GM23338 (cell line): Measurements from ENCODE around the gene NR3C1. TPM values are rescaled to one million over a fixed set of nuclear protein-coding genes. Genes with fewer than 3 reads are reported as not detected.

ENCODE experiments used
- ATAC-seq: fragments of 200-7000 bp; cut with Tn5 transposase; 3 replicates; pipeline ENCODE4 v1.9.1; 2020
- DNase-seq: peaks from one replicate; pipeline ENCODE4 v3.0.0-alpha.2; 2015; ENCODE audit warnings: low spot score
- H2AFZ ChIP-seq: fragments of 200-600 bp; sonication (generic); 2 replicates; pipeline ENCODE4 v1.8.0; 2016; ENCODE audit warnings: antibody characterized with exemption, mild to moderate bottlenecking, moderate library complexity
- H3F3A ChIP-seq: fragments of 200-600 bp; sonication (generic); replicated peaks from 2 replicates; pipeline ENCODE4 v1.8.0; 2017; ENCODE audit warnings: antibody characterized with exemption, mixed run types, low read depth
- H3K27ac ChIP-seq: fragments of 200-600 bp; sonication (generic); 2 replicates; pipeline ENCODE4 v1.6.1; 2016; ENCODE audit warnings: low read depth
- H3K27me3 ChIP-seq: fragments of 200-600 bp; sonication (generic); 2 replicates; pipeline ENCODE4 v1.8.0; 2016; ENCODE audit warnings: mild to moderate bottlenecking, mixed run types, moderate library complexity; ENCODE audit not compliant: insufficient read depth
- H3K36me3 ChIP-seq: fragments of 200-600 bp; sonication (generic); 2 replicates; pipeline ENCODE4 v1.8.0; 2016; ENCODE audit warnings: mild to moderate bottlenecking; ENCODE audit not compliant: insufficient read depth
- H3K4me1 ChIP-seq: fragments of 200-600 bp; sonication (generic); 2 replicates; pipeline ENCODE4 v1.8.0; 2016; ENCODE audit warnings: mild to moderate bottlenecking, moderate library complexity; ENCODE audit not compliant: insufficient read depth
- H3K4me2 ChIP-seq: fragments of 200-600 bp; sonication (generic); 2 replicates; pipeline ENCODE4 v1.7.1; 2017; ENCODE audit warnings: mixed run types
- H3K4me3 ChIP-seq: fragments of 200-600 bp; sonication (generic); 2 replicates; pipeline ENCODE4 v1.6.1; 2016; ENCODE audit warnings: mixed run types
- H3K79me2 ChIP-seq: fragments of 200-600 bp; sonication (generic); replicated peaks from 2 replicates; pipeline ENCODE4 v1.8.0; 2017; ENCODE audit warnings: mild to moderate bottlenecking; ENCODE audit not compliant: insufficient read depth
- H3K9me2 ChIP-seq: fragments of 200-600 bp; sonication (generic); 2 replicates; pipeline ENCODE4 v1.8.0; 2017; ENCODE audit not compliant: insufficient read depth
- H4K20me1 ChIP-seq: fragments of 200-600 bp; sonication (generic); replicated peaks from 2 replicates; pipeline ENCODE4 v1.8.0; 2017; ENCODE audit warnings: mild to moderate bottlenecking; ENCODE audit not compliant: insufficient read depth
- H3K27ac Mint-ChIP-seq: 2 replicates; pipeline ENCODE4 v1.8.0; 2020; ENCODE audit warnings: inconsistent platforms, mild to moderate bottlenecking, moderate library complexity, mixed read lengths
- H3K27me3 Mint-ChIP-seq: 3 replicates; pipeline ENCODE4 v1.8.0; 2022; ENCODE audit warnings: low read depth, mild to moderate bottlenecking, moderate library complexity, mixed read lengths, inconsistent platforms; ENCODE audit not compliant: insufficient read depth, poor library complexity
- H3K36me3 Mint-ChIP-seq: 3 replicates; pipeline ENCODE4 v1.8.0; 2021; ENCODE audit warnings: low read depth, mild to moderate bottlenecking, inconsistent platforms, moderate library complexity, mixed read lengths
- H3K4me1 Mint-ChIP-seq: 3 replicates; pipeline ENCODE4 v1.8.0; 2020; ENCODE audit warnings: mild to moderate bottlenecking, inconsistent platforms, mixed read lengths
- H3K4me3 Mint-ChIP-seq: 3 replicates; pipeline ENCODE4 v1.8.0; 2021; ENCODE audit warnings: moderate library complexity, mild to moderate bottlenecking, inconsistent platforms, mixed read lengths
- H3K9me3 Mint-ChIP-seq: 3 replicates; pipeline ENCODE4 v1.8.0; 2020; ENCODE audit warnings: moderate library complexity, mild to moderate bottlenecking, inconsistent platforms, mixed read lengths
- CREB1 ChIP-seq: fragments of 250-450 bp; sonication (Bioruptor Pico); IDR thresholded peaks from 2 replicates; pipeline ENCODE4 v1.5.0; 2020; ENCODE audit warnings: low read depth, mild to moderate bottlenecking, moderate library complexity
- EZH2 ChIP-seq: fragments of 200-600 bp; sonication (generic); IDR thresholded peaks from one replicate; pipeline ENCODE4 v1.8.0; 2017; ENCODE audit warnings: antibody characterized with exemption, mild to moderate bottlenecking, low read depth; ENCODE audit not compliant: unreplicated experiment
- EZH2phosphoT487 ChIP-seq: fragments of 200-600 bp; sonication (generic); IDR thresholded peaks from one replicate; pipeline ENCODE4 v1.8.1; 2018; ENCODE audit warnings: antibody characterized with exemption; ENCODE audit not compliant: unreplicated experiment
- JUNB ChIP-seq: IDR thresholded peaks from one replicate; pipeline ENCODE4 v1.6.1; 2016; ENCODE audit warnings: antibody characterized with exemption; ENCODE audit not compliant: unreplicated experiment
- NANOG ChIP-seq: IDR thresholded peaks from 2 replicates; pipeline ENCODE4 v1.6.1; 2016; ENCODE audit warnings: antibody characterized with exemption, borderline replicate concordance
- POLR2AphosphoS5 ChIP-seq: IDR thresholded peaks from 2 replicates; pipeline ENCODE4 v1.6.1; 2016; ENCODE audit warnings: antibody characterized with exemption, low read depth
- STAT1 ChIP-seq: IDR thresholded peaks from one replicate; pipeline ENCODE4 v1.6.1; 2016; ENCODE audit warnings: antibody characterized with exemption; ENCODE audit not compliant: unreplicated experiment
- ZNF114 ChIP-seq: fragments of 250-450 bp; sonication (Bioruptor Pico); IDR thresholded peaks from 2 replicates; pipeline ENCODE4 v1.5.0; 2020; ENCODE audit warnings: mild to moderate bottlenecking, moderate library complexity
- ZNF331 ChIP-seq: fragments of 250-450 bp; sonication (Bioruptor Pico); IDR thresholded peaks from 2 replicates; pipeline ENCODE4 v1.5.0; 2020; ENCODE audit warnings: low read depth, mild to moderate bottlenecking, moderate library complexity
- polyA plus RNA-seq: library from polyadenylated mRNA; unstranded; fragments of >200 nt; fragmentation: Nextera tagmentation; extraction: Ambion mirVana; gene quantifications from 2 replicates; pipeline ENCODE4 v1.2.1, GENCODE V29; 2016
- total RNA-seq: library from RNA; depleted of rRNA; stranded (reverse); fragments of >200 nt; shearing (Covaris generic); gene quantifications from 2 replicates; pipeline ENCODE4 v1.2.3, GENCODE V29; 2014
- TF ChIP-seq, protein P1 (sequence below): IDR thresholded peaks from one replicate; pipeline ENCODE4 v1.6.1; 2018; ENCODE audit warnings: antibody characterized with exemption; ENCODE audit not compliant: unreplicated experiment
- TF ChIP-seq, protein P2 (sequence below): fragments of 250-450 bp; sonication (Bioruptor Pico); IDR thresholded peaks from 2 replicates; pipeline ENCODE4 v1.5.0; 2020; ENCODE audit warnings: mild to moderate bottlenecking, moderate library complexity
- TF ChIP-seq, protein P3 (sequence below): IDR thresholded peaks from 2 replicates; pipeline ENCODE4 v1.6.1; 2016; ENCODE audit warnings: antibody characterized with exemption
- TF ChIP-seq, protein P4 (sequence below), 2 experiments: fragments of 200-600 bp in 1 of 2; sonication (generic) in 1 of 2; conservative IDR thresholded peaks; 2 replicates each; pipeline versions ENCODE4 v1.5.1 to v1.6.1; 2016 to 2017; ENCODE audit warnings: antibody characterized with exemption in 2 of 2, low read depth in 2 of 2, mild to moderate bottlenecking in 2 of 2, moderate library complexity in 1 of 2

The NR3C1 gene
- total and polyA plus RNA-seq, 2 experiments from 2014 or later, result 1.2 to 4.6 TPM

DNA sequence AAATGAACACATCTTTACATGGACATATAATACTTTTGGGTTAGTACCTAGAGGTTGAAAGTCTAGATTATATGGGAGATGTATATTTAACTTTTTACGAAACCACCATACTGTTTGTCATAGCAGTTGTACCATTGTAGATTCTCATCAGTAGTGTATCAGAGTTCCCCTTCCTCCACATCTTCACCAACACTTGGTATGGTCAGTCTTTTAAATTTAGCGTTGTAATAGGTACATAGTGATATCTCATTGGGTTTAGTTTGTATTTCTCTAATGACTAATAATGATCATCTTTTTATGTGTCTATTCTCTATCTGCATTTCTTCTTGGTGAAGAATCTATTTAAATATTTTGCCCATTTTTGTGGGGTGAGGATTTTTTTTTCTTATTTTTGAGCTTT is 137.5 kb downstream of the NR3C1 start:
- ATAC-seq (no peak), DNase-seq (no peak)
- H3K36me3 Mint-ChIP-seq, result peaks cover 12% of the 10 kb centered on the region; the same call in 2 of the 3 replicates
- Histone ChIP-seq H3K27ac (no peak overlapping the region), H3K4me3 (no peak overlapping the region), H3F3A (no peaks in the 10 kb centered on the region), H3K4me2 (no peak overlapping the region), H3K27me3 (no peaks in the 10 kb centered on the region), H4K20me1 (no peaks in the 10 kb centered on the region; the same call in 1 of the 2 replicates), H3K36me3 (0 out of 2 replicates have a peak, but pooled peaks cover 4% of the 10 kb centered on the region), H3K9me2 (0 out of 2 replicates have a peak, but pooled peaks cover 3% of the 10 kb centered on the region), H3K4me1 (no peaks in the 10 kb centered on the region), H3K79me2 (no peaks in the 10 kb centered on the region), H2AFZ (no peak overlapping the region)
- H3K4me3 Mint-ChIP-seq, result no peak overlapping the region
- TF ChIP-seq, protein P1, sequence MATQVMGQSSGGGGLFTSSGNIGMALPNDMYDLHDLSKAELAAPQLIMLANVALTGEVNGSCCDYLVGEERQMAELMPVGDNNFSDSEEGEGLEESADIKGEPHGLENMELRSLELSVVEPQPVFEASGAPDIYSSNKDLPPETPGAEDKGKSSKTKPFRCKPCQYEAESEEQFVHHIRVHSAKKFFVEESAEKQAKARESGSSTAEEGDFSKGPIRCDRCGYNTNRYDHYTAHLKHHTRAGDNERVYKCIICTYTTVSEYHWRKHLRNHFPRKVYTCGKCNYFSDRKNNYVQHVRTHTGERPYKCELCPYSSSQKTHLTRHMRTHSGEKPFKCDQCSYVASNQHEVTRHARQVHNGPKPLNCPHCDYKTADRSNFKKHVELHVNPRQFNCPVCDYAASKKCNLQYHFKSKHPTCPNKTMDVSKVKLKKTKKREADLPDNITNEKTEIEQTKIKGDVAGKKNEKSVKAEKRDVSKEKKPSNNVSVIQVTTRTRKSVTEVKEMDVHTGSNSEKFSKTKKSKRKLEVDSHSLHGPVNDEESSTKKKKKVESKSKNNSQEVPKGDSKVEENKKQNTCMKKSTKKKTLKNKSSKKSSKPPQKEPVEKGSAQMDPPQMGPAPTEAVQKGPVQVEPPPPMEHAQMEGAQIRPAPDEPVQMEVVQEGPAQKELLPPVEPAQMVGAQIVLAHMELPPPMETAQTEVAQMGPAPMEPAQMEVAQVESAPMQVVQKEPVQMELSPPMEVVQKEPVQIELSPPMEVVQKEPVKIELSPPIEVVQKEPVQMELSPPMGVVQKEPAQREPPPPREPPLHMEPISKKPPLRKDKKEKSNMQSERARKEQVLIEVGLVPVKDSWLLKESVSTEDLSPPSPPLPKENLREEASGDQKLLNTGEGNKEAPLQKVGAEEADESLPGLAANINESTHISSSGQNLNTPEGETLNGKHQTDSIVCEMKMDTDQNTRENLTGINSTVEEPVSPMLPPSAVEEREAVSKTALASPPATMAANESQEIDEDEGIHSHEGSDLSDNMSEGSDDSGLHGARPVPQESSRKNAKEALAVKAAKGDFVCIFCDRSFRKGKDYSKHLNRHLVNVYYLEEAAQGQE, result no peak
- TF ChIP-seq ZNF114 (CRISPR knock-in tag) (no peak), JUNB (no peak), CREB1 (no peak), POLR2AphosphoS5 (no peak), EZH2 (no peak), NANOG (no peak), STAT1 (no peak), EZH2phosphoT487 (no peak), ZNF331 (CRISPR knock-in tag) (no peak)
- TF ChIP-seq, protein P2, sequence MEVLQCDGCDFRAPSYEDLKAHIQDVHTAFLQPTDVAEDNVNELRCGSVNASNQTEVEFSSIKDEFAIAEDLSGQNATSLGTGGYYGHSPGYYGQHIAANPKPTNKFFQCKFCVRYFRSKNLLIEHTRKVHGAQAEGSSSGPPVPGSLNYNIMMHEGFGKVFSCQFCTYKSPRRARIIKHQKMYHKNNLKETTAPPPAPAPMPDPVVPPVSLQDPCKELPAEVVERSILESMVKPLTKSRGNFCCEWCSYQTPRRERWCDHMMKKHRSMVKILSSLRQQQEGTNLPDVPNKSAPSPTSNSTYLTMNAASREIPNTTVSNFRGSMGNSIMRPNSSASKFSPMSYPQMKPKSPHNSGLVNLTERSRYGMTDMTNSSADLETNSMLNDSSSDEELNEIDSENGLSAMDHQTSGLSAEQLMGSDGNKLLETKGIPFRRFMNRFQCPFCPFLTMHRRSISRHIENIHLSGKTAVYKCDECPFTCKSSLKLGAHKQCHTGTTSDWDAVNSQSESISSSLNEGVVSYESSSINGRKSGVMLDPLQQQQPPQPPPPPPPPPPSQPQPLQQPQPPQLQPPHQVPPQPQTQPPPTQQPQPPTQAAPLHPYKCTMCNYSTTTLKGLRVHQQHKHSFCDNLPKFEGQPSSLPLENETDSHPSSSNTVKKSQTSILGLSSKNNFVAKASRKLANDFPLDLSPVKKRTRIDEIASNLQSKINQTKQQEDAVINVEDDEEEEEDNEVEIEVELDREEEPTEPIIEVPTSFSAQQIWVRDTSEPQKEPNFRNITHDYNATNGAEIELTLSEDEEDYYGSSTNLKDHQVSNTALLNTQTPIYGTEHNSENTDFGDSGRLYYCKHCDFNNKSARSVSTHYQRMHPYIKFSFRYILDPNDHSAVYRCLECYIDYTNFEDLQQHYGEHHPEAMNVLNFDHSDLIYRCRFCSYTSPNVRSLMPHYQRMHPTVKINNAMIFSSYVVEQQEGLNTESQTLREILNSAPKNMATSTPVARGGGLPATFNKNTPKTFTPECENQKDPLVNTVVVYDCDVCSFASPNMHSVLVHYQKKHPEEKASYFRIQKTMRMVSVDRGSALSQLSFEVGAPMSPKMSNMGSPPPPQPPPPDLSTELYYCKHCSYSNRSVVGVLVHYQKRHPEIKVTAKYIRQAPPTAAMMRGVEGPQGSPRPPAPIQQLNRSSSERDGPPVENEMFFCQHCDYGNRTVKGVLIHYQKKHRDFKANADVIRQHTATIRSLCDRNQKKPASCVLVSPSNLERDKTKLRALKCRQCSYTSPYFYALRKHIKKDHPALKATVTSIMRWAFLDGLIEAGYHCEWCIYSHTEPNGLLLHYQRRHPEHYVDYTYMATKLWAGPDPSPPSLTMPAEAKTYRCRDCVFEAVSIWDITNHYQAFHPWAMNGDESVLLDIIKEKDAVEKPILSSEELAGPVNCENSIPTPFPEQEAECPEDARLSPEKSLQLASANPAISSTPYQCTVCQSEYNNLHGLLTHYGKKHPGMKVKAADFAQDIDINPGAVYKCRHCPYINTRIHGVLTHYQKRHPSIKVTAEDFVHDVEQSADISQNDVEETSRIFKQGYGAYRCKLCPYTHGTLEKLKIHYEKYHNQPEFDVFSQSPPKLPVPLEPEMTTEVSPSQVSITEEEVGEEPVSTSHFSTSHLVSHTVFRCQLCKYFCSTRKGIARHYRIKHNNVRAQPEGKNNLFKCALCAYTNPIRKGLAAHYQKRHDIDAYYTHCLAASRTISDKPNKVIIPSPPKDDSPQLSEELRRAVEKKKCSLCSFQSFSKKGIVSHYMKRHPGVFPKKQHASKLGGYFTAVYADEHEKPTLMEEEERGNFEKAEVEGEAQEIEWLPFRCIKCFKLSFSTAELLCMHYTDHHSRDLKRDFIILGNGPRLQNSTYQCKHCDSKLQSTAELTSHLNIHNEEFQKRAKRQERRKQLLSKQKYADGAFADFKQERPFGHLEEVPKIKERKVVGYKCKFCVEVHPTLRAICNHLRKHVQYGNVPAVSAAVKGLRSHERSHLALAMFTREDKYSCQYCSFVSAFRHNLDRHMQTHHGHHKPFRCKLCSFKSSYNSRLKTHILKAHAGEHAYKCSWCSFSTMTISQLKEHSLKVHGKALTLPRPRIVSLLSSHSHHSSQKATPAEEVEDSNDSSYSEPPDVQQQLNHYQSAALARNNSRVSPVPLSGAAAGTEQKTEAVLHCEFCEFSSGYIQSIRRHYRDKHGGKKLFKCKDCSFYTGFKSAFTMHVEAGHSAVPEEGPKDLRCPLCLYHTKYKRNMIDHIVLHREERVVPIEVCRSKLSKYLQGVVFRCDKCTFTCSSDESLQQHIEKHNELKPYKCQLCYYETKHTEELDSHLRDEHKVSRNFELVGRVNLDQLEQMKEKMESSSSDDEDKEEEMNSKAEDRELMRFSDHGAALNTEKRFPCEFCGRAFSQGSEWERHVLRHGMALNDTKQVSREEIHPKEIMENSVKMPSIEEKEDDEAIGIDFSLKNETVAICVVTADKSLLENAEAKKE (CRISPR knock-in tag), result no peak
- TF ChIP-seq, protein P3, sequence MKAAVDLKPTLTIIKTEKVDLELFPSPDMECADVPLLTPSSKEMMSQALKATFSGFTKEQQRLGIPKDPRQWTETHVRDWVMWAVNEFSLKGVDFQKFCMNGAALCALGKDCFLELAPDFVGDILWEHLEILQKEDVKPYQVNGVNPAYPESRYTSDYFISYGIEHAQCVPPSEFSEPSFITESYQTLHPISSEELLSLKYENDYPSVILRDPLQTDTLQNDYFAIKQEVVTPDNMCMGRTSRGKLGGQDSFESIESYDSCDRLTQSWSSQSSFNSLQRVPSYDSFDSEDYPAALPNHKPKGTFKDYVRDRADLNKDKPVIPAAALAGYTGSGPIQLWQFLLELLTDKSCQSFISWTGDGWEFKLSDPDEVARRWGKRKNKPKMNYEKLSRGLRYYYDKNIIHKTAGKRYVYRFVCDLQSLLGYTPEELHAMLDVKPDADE, result no peak
- TF ChIP-seq, protein P4, sequence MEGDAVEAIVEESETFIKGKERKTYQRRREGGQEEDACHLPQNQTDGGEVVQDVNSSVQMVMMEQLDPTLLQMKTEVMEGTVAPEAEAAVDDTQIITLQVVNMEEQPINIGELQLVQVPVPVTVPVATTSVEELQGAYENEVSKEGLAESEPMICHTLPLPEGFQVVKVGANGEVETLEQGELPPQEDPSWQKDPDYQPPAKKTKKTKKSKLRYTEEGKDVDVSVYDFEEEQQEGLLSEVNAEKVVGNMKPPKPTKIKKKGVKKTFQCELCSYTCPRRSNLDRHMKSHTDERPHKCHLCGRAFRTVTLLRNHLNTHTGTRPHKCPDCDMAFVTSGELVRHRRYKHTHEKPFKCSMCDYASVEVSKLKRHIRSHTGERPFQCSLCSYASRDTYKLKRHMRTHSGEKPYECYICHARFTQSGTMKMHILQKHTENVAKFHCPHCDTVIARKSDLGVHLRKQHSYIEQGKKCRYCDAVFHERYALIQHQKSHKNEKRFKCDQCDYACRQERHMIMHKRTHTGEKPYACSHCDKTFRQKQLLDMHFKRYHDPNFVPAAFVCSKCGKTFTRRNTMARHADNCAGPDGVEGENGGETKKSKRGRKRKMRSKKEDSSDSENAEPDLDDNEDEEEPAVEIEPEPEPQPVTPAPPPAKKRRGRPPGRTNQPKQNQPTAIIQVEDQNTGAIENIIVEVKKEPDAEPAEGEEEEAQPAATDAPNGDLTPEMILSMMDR (conservative IDR thresholded peaks at IDR 0.05; ENCODE audit: low read depth in 2 of 2), result no peak
- no peaks in the 10 kb centered on the region for H3K4me1 Mint-ChIP-seq
- H3K27ac Mint-ChIP-seq, result no peak overlapping the region
- H3K9me3 Mint-ChIP-seq, result peaks cover 34% of the 10 kb centered on the region; the same call in 2 of the 3 replicates
- H3K27me3 Mint-ChIP-seq, result no peaks in the 10 kb centered on the region
